ENCODE measurements around the gene NLGN1.

DNA sequence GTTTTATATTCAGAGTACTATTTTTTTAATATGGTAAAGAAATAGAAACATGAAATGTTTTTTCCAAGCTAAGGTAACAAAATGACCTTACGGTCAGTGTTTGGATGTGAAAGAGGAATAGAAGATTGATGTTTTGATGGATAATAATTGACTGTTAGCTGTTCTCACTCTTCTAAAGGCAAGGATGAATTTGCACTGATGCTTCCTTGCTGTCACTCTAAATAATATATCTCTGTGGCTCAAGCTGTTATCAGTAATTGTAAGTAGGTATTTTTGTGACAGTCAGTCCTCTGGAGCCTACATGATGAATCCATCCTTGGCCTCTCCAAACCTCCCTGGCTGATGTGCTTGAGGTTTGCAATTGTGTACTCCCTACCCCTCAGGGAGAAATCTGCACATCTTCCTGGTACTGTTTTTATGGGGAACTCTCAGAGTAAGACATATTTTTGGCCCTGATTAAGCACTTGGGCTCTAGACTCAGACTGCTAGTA is 283.7 kb downstream of the NLGN1 start:
- TF ChIP-seq TARDBP (IDR thresholded peaks at IDR 0.05) (no peak), FOXA1 (IDR thresholded peaks at IDR 0.05) (no peak), NFRKB (IDR thresholded peaks at IDR 0.05) (no peak), SUZ12 (IDR thresholded peaks at IDR 0.05) (no peak), BHLHE40 (IDR thresholded peaks at IDR 0.05; ENCODE audit: borderline replicate concordance) (no peak)
